GM19467 (cell line): ENCODE measurements around the gene PYGB.
A peak's percentile ranks its signal among the peaks of the same experiment; 100 is the strongest.
"Not testable (repeated sequence)": the region's sequence is repeated elsewhere in the genome, so short reads cannot be mapped to it uniquely, and the experiment has no call there.

Experiments used
- ATAC-seq: cut with Tn5 transposase; IDR thresholded peaks from one replicate; pipeline ENCODE4 v1.9.1; 2021; ENCODE audit warnings: mild to moderate bottlenecking, moderate library complexity; ENCODE audit not compliant: unreplicated experiment

Gene PYGB

DNA sequence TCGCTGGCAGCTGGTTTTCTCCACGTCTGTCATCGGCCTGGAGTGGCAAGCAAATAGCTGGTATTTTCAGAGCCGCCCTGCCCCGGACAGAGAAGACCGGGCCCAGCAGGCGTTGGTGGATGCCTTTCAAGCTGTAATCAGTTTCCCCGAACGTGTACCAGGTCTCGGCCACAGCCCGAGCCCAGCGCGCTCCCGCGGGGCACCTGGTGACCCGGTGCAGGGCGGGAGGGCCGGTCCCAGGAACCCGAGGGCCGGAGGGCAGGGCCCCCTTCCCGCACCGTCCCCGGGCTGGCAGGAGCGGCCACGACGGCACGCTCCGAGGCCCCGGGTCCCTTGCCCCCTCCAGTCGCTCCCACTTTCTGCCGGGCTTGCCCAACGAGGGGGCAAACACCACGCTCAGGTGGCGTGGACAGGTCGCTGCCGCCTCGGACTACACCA lies 348 bp upstream of the PYGB start:
- peak; percentile 29 for ATAC-seq

DNA sequence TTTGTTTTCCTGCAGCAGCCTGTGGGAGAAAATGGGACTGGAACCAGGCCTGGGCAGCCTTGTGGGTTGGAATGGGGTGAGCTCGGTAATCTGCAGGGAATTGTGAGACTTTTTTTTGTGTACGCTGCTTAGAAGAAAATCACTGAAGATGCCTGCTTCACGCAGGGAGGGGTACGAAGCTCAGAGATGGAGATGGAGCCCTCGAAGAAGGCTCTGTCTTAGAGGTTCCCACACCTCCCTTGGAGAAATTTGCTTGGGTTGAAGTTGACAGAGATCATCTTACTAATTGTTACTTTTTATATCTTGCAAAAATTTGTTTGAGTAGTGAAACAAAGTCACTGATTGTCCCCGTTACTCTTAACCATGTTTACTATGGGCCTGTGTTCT lies 894 bp downstream of the PYGB start:
- no peak for ATAC-seq

DNA sequence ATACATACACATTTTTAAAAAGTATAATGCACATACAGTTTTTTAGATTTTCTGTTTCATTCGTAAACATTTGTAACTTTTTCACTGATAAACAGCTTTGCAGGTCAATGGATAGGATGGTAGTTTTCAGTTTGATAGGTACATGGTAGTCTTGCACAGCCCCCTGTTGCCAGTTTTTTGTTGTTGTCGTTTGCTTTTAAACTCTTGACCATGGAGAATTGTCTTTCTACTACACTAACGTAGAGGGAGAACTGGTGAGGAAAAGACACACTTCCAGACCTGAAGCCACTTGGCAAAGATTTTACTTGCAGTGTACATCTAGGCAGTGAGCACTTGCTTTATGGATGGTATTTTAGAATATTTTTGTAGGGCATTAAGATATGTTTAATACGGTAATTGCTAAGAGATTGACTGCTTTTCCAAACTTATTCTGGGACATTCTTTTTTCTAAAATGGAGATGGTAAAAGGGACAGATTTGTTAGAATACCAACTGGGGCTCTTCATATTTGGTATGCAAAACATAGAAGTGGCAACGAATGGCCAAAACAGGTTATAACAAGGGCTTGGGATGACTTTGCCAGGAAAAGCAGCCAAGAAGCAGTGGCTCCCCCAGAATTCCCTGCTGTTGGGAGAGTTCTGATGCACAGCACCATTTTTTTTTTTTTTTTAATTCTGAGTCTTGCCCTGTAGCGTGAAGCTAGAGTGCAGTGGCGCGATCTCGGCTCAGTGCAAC lies 1.5 kb downstream of the PYGB start:
- ATAC-seq: no peak

DNA sequence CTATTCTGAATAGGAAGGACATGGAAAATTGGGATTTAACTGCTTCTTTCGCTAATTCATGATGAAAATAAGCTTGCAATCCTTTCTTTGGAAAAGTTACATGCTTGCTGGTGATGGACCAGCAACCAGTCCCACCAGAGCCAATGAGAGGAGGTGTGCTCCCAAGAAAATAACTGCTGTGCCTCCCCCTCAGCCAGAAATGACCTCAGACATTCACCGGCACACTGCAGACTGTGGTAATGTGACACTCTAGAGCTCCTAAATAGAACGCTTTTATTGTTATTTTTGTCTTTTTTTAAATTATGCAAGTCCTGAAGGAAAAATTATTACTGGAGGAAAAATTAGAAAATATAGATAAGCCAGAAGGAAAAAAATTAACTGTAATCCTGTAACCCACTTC lies 2.6 kb downstream of the PYGB start:
- ATAC-seq: no peak

DNA sequence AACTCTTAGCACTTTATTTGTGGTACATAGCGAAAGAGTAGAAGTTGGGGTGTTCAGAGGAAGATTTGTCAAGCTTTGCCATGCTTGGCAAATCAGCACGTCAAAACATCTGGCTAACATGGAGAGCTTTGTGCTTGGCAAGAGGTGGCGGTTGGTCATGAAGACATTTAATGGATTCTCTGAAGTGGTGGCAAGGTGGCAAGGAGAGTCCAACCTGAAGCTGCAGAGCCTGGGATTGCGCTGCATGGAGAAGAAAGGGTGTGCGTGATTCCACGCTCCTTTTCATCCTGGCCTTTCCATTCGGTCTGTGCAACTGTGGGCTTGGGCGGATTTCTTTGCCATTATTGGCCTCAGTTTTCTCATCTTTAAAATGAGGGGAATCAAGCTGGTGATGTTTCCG lies 3.1 kb downstream of the PYGB start:
- no peak for ATAC-seq

DNA sequence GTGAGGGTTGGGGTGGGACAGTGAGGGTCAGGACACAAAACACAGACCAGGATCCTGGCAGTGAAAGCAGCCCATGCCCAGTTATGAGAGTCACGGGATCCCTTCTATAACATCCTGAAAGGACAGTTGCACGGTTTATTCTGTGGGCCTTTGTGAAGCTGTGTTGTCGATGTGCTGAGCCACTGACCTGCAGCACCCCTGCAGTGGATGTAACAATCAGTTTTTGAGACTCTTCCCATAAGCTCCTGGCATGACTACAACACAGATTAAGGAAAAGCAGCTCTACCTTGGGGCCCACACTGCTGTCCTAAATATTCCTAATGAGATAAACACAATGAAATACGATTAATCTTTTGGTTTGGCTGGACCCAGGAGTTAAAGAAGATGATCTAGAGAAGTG lies 3.7 kb downstream of the PYGB start:
- ATAC-seq: no peak

DNA sequence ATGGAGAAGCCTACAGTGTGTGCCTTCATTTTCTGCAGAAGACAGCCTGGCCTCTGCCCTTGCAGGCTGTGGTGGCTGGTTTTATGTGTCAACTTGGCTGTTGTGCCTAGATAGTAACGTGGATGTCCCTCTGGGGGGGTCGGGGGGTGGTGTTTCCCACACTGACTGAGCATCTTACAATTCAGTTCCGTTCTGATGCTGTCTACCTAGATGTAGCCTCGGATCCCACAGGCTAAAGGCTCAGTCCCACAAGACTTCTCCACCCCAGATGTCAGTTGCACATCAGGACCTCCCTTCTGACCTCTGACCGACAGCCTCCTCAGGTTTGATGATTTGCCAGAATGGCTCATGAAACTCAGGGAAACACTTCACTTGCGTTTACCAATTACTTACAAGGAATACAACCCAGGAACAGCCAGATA lies 4.4 kb downstream of the PYGB start:
- ATAC-seq: no peak

DNA sequence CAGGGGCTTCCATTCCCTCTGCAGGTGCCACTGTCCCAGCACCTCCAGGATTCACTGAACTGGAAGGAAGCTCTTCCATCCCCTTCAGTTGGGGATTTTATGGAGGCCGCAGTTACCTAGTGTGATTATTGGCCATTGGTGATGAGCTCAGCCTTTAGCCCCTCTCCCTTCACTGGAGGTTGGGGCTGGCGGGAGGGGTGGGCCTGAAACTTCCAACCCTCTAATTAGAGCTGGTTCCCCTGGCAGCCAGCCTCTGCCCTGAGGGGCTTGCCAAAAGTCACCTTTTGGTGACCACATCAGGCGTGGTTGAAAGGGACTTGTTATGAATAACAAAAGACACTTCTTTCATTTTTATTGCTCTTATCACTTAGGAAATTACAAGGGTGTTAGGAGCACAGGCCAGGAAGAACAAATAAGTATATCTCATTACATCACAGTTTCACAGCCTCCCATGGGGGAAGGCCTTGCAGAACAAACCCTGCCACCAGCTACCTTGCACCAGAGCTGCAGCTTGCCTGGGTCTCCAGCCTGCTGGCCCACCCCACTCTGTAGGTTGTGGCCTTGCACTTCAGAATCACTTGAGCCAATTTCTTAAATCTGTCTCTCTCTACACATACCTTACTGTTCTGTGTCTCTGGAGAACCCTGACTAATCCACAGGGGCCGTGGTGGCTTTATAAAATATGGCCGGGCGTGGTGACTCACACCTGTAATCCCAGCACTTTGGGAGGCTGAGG lies 5.0 kb downstream of the PYGB start:
- no peak for ATAC-seq

DNA sequence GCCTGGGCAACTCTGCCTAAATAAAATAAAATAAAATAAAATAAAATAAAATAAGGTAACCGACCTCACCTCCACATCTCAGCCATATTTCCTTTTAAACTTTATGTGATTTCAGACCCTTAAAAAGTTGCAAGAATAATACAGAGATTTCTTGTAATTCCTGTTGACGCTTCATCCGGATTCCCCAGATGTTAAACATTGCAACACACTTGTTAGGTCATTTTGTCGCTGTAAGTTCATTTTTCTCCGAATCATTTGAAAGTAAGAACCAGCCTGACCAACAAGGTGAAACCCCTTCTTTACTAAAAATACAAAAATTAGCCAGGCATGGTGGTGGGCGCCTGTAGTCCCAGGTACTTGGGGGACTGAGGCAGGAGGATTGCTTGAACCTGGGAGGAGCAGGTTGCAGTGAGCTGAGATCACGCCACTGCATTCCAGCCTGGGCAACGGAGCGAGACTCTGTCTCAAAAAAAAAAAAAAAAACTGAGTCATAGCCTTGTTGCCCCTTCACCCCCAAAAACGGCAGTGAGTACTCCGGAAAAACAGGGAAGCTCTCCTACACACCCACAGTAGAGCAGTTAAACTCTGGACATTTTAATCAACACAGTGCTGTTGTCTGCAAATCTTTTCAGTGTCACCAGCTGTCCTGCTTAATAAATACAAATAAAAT lies 5.9 kb downstream of the PYGB start:
- ATAC-seq: no peak

DNA sequence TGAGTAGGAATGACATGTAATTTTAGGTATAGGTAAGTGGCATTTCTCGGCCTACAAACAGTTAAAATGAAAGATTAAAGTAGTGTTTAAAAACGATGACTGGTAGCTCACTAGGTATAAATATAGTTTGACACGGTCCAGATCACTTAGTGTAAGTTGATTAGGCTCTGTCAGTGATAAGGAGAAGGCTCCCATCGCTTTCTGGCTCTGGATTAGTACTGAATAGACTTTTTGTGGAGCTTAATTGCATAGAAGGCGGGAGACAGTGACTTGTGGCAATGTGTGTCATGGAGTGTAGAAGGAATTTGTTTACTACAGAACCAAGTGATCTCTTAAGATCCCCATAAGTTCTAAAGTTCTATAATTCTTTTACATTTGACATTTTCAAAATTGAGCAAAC lies 6.7 kb downstream of the PYGB start:
- ATAC-seq: no peak

DNA sequence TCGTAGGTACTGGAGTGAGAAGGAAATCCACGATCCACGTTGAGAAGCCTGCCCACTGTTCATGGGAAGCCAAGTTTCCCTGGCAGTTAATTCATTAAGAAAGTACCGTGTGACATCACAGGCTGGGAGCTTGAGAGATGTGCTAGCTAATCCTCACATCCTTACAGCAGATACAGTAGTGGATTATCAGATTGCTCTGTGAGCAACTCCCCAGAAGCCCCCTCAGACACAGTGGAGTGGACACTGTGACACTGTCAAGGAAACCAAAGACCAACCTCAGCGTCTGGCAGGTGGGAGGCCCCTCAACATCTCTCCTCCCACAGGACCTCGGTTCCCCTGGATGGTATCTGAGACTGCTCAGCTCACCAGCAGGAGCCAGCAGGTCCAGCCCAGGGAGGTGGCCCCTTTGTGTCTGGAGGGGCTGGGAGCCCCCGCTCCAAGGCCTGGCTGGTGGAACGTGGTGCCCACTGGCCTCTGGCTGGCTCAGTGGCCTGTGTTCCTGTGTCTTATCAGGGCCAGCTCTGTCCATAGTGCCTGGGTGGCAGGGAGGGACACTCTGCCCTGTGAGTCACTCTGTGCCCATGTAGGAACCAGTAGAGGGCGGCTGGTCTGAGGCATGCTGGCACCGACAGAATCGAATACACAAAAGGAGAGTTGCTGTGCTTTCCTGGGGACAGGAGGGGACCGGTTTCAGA lies 7.2 kb downstream of the PYGB start:
- no peak for ATAC-seq

DNA sequence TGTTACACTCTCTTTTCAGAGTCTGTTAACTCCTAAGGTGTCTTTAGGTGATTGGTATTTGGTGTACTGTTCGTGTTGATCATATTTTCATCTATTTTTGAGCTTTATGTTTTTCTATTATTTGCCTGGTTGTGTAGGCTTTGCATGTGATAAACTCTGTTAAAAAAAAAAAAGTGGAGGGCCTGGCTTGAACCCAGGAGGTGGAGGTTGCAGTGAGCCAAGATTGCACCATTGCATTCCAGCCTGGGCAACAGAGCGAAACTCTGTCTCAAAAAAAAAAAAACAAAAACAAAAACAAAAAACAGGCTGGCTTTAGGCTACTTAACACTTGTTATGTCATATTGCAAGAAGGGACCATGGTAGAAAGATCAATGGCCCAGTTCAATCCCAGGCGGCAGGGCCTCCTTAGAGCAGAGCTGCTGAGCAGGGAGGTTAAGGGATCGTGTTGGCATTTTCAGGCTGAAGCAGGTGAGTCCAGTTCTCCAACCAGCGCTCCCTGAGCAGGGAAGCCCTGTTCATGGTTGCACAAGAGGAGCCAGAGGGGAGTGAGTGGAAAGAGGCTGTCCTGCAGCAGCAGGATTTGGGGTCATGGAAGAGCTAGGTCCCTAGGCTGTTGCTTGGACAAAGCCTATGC lies 8.5 kb downstream of the PYGB start:
- ATAC-seq: no peak

DNA sequence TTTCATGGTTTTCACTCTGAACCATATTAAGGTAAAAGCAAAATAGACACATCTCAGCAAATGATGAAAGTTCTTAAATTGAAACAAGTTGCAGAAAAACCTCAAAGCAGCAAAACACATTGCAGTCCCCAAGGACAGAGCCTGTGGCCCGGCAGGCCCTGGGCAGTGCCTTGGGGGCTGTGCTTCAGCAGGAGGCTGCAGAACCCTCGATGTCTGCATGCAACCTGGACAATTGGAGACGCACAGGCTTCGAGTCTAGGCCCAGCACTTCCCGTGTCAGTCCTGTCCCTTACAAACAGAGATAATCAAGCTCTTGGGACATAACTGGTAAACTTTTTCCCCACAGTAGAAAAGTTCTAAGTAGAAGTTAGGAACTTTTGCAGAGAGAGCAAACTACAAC lies 9.2 kb downstream of the PYGB start:
- no peak for ATAC-seq

DNA sequence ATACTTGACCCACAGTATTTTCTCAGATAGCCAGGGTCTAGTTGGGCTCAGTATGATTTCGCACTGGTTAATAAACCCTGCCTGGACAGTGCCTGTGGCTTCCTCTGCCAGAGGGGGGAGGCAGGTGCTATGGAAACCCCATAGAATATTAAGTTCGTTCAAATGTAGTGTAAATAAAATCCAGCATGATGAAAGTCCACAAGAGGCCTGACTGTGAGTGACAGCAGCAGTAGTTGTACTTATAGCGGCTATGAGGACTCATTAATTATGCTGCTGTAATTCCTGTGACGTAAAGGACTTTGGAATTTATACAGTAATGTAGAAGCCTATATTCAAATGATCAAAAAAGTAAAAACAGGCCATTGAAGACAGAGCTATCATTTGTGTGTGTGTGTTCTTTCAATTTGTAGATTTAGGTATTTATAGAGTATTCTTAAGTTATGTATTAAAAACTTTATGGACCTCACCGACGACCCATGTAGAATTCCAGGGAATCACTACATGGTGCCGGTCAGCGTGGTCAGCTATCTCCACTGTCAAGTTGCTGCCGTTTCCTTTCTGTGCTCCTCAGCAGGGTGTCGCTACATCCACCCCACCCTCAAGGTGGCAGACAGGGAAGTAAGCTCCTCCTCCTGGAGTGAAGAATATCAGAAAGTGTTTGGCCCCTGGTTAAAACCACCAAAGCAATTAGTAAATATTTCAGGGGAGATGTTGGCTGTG lies 10.0 kb downstream of the PYGB start:
- no peak for ATAC-seq

DNA sequence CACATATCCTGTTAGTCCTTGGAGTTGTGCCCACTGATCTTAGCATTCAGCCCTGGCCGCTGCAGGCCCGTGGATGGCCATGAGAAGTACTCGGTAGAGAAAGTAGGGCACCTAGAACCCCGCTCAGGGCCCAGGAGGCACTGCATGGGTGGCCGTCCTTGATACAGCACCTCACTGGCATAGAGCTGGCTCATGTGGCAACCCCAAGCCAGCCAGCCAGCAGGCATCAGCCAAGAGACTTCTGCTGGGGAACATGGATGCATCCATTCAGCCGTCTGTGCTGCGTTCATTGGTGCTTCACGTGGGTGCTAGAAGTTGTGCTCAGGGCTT lies 10.6 kb downstream of the PYGB start:
- ATAC-seq: no peak

DNA sequence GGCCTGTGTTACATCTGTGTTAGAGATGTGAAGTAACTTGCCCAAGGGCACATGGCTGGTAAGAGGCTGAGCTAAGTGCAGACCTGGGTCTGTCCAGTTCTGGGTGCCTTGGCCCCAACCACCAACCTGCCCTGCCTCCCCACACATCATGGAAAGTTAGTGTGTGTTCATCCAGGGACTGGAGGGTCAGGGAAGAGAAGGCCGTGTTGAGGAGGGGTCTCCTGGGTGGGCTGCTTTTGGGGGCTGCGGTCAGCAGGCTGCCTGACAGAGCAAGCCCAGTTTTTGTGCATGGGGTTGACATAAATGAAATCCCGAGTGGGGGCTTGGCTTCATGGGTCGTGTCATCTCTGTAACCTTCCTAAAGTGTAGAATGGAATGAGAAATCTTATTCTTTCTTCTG lies 10.9 kb downstream of the PYGB start:
- no peak for ATAC-seq

DNA sequence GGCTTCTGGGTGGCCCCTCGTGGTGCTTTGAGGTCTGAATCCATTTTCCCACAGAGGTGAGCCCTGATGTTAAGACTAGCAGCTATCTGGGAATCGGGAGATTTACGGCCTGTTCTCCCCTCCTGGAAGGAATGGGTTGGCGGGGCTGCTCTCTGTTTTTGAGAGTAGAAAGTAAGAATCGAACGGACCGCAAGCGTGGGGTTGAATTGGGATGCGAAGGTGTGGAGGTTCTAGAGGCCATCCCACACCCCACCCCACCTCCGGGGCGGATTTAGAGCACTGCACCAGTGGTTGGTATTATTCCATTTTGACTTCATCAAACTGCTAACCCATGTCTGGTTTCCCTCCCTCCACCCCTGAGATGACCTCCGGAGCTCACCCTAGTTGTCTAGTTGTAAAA lies 11.5 kb downstream of the PYGB start:
- no peak for ATAC-seq

DNA sequence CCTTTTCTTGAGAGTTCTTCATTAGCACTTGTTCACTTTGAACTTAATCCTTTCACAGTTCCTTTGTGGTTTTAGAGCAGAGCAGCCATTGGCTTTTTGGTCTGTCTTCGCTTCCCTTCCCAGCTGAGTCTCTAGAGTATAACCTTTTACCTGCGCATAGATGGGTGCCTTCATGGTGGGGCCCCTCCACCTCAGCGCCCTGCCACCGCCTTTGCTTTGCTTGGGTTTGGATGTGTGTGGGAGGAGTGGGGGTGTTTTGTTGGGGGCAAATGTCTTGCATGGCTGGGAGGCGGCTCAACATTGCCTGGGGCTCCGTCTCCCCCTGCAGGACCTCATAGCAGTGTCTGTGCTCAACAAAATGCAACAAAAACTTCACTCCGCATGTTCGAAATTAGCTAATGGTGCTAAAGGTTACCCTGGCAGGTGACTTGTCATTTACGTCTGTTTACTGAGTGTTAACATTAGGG lies 11.9 kb downstream of the PYGB start:
- no peak for ATAC-seq

DNA sequence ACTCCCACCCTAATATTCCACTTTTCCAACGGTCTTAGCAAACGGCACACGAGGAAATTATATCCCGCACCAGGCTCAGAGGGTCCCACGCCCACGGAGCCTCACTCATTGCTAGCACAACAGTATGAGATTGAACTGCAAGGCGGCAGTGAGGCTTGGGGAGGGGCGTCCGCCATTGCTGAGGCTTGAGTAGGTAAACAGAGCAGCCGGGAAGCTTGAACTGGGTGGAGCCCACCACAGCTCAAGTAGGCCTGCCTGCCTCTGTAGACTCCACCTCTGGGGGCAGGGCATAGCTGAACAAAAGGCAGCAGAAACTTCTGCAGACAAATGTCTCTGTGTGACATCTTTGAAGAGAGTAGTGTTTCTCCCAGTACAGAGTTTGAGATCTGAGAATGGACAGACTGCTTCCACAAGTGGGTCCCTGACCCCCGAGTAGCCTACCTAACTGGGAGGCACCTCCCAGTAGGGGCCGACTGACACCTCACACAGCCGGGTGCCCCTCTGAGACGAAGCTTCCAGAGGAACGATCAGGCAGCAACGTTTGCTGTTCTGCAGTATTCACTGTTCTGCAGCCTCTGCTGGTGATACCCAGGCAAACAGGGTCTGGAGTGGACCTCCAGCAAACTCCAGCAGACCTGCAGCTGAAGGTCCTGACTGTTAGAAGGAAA lies 13.0 kb downstream of the PYGB start:
- not testable (repeated sequence) for ATAC-seq
